Measurements from ENCODE around the gene MRPL43. TPM values are rescaled to one million over a fixed set of nuclear protein-coding genes. Genes with fewer than 3 reads are reported as not detected.

Gene MRPL43
- total RNA-seq, 2 experiments from 2014 or later, result 56.3 to 58.1 TPM

DNA sequence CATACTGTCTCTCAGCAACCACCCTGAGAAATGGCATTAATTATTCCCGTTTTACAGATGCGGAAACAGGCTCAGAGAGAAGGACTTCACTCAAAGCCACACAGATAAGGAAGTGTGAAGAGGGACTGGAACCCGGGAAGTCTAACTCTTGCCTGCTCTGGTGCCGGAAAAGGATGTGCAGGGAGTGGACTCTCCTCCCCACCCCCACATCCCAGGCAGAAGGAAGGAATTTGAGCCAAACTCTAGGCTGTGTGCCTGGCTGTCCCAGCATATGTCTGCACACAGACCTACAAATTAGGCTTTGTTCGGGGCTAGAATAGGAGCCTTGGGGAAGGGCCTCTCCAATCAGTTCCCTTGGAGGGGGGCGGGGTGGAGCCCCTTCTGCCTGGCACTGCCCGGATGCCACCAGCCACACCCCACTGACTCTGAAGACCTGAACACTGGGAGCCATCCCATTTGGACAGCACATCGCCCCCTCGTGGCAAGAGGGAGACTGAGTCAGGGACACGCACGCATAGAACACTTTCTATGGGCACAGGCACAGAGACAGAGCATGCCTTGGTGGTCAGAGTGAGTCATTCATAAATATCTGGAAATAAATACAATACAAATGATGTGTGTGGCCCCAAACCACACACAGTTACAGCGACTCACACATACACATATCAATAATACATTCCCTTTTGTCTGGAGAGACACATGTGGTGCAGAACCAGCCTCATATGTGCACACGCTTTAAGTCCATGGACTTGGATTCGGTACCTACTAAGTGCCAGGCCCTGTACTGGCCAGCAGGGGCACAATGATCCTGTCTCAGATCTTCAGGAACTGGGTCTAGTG is 25.4 kb upstream of the MRPL43 start:
- Mint-ChIP-seq H3K27ac (peak overlapping the region; percentile 64), H3K4me3 (no peak overlapping the region), H3K4me1 (peaks cover 20% of the 10 kb centered on the region), H3K36me3 (no peaks in the 10 kb centered on the region), H3K27me3 (peaks cover 40% of the 10 kb centered on the region), H3K9me3 (no peaks in the 10 kb centered on the region)
- DNase-seq, result peak; percentile 80

DNA sequence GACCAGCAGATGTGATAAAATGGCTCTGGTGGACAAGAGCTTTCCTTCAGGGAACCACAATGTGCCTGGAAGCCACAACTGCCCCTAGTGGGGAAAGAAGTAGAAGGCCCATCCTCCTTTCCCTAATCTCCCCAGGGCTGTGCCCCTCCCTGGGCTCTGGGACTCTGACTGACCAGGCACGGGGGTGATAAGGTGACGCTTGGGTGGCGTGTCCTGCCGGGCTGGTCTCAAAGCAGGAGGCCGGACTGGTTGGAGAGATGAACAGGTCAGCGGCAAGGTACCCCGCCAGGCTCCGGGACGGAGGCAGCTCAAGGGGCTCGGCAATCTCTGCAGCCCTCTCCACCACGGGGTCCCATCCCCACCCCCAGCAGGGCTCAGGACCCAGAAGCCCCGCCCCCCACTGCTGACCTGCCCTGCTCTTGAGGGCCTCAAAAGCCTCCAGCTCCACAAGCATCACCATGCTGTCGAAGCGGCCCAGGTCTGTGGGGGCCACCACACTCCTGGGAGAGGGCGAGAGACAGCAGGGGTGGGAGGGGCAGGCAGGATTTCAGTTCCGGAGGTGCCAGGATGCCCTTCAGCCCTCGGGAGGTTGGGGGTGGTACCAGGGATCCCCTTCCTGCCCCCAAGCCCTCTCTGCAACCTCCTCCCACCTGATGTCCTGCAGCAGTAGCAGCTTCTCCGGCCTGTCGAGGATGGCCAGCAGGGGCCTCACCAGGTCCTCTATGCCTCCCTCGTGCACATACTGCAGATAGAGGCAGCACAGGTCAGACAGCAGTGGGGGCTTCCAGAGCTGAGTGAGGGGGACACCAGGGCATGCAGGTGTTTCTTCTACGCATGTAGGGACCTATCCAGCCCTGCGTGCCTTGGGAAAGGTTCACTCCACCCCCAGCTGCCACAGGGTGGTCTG is 24.5 kb upstream of the MRPL43 start:
- Mint-ChIP-seq H3K36me3 (no peaks in the 10 kb centered on the region), H3K4me3 (no peak overlapping the region), H3K9me3 (no peaks in the 10 kb centered on the region), H3K27ac (no peak overlapping the region), H3K27me3 (peaks cover 31% of the 10 kb centered on the region), H3K4me1 (peaks cover 20% of the 10 kb centered on the region)
- no peak for DNase-seq

GRCh38 chr10:101010329-101010728 is 23.0 kb upstream of the MRPL43 start:
- Mint-ChIP-seq H3K4me3 (no peak overlapping the region), H3K27me3 (peaks cover 20% of the 10 kb centered on the region), H3K36me3 (no peaks in the 10 kb centered on the region), H3K4me1 (peaks cover 19% of the 10 kb centered on the region), H3K9me3 (no peaks in the 10 kb centered on the region), H3K27ac (no peak overlapping the region)
- DNase-seq, result no peak

- no peaks in the 10 kb centered on the region for H3K9me3 Mint-ChIP-seq
- H3K4me1 Mint-ChIP-seq, result peaks cover 10% of the 10 kb centered on the region
- DNase-seq, result no peak
- H3K27ac Mint-ChIP-seq, result no peak overlapping the region
- no peak overlapping the region for H3K4me3 Mint-ChIP-seq
- H3K27me3 Mint-ChIP-seq, result peaks cover 6% of the 10 kb centered on the region
- no peaks in the 10 kb centered on the region for H3K36me3 Mint-ChIP-seq
Measured at GRCh38 chr10:101008823-101009423, 21.6 kb upstream of the MRPL43 start.

- no peak for DNase-seq
- Mint-ChIP-seq H3K9me3 (no peaks in the 10 kb centered on the region), H3K4me3 (no peak overlapping the region), H3K27ac (no peak overlapping the region), H3K36me3 (no peaks in the 10 kb centered on the region), H3K27me3 (peaks cover 2% of the 10 kb centered on the region), H3K4me1 (peaks cover 5% of the 10 kb centered on the region)
Measured at GRCh38 chr10:101007915-101008822, 20.9 kb upstream of the MRPL43 start.

- H3K27me3 Mint-ChIP-seq, result no peaks in the 10 kb centered on the region
- H3K4me3 Mint-ChIP-seq, result no peak overlapping the region
- no peak for DNase-seq
- no peaks in the 10 kb centered on the region for H3K36me3 Mint-ChIP-seq
- H3K27ac Mint-ChIP-seq, result no peak overlapping the region
- H3K4me1 Mint-ChIP-seq, result no peaks in the 10 kb centered on the region
- H3K9me3 Mint-ChIP-seq, result no peaks in the 10 kb centered on the region
Measured at GRCh38 chr10:101007099-101007711, 19.9 kb upstream of the MRPL43 start.

DNA sequence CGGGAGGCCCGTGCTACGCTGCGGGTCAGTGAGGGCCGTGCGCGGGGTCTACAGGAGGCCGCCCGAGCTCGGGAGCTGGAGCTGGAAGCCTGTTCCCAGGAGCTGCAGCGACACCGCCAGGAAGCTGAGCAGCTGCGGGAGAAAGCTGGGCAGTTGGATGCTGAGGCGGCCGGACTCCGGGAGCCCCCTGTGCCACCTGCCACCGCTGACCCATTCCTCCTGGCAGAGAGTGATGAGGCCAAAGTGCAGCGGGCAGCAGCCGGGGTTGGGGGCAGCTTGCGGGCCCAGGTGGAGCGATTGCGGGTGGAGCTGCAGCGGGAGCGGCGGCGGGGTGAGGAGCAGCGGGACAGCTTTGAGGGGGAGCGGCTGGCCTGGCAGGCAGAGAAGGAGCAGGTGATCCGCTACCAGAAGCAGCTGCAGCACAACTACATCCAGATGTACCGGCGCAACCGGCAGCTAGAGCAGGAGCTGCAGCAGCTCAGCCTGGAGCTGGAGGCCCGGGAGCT is 19.3 kb upstream of the MRPL43 start:
- no peak overlapping the region for H3K27ac Mint-ChIP-seq
- no peaks in the 10 kb centered on the region for H3K9me3 Mint-ChIP-seq
- H3K4me1 Mint-ChIP-seq, result no peaks in the 10 kb centered on the region
- no peaks in the 10 kb centered on the region for H3K36me3 Mint-ChIP-seq
- no peaks in the 10 kb centered on the region for H3K27me3 Mint-ChIP-seq
- no peak for DNase-seq
- H3K4me3 Mint-ChIP-seq, result no peak overlapping the region

DNA sequence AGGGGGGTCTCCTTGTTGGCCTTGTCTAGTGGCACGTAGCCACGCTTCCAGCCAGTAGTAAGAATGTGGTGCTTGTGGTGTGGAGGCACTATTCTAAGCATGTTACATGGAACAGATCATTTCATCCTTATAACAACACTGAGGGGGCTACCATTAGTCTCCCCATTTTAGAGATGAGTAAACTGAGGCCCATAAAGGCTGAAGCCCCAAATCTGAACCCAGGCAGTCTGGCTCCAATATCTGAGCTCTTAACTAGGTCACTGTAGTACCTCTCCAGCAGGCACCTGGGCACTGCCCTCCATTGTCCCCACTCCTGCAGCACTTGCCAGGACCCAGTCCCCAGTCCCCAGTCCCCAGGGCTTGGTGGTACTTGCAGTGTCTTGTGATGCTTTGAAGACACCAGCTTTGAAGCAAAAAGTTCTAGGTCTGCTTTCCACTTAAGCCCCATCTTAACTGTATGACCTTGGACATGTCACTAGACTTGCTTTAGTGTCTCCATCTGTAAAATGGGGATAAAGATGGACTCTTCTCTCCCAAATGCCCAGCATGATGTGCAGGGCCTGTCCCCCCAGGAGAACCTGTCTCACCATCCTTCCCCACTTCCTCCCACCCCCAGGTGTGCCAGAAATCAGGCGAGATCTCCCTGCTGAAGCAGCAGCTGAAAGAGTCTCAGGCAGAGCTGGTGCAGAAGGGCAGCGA is 18.7 kb upstream of the MRPL43 start:
- no peak overlapping the region for H3K27ac Mint-ChIP-seq
- no peaks in the 10 kb centered on the region for H3K27me3 Mint-ChIP-seq
- DNase-seq, result no peak
- H3K9me3 Mint-ChIP-seq, result no peaks in the 10 kb centered on the region
- H3K36me3 Mint-ChIP-seq, result no peaks in the 10 kb centered on the region
- H3K4me1 Mint-ChIP-seq, result peaks cover 2% of the 10 kb centered on the region
- no peak overlapping the region for H3K4me3 Mint-ChIP-seq

DNA sequence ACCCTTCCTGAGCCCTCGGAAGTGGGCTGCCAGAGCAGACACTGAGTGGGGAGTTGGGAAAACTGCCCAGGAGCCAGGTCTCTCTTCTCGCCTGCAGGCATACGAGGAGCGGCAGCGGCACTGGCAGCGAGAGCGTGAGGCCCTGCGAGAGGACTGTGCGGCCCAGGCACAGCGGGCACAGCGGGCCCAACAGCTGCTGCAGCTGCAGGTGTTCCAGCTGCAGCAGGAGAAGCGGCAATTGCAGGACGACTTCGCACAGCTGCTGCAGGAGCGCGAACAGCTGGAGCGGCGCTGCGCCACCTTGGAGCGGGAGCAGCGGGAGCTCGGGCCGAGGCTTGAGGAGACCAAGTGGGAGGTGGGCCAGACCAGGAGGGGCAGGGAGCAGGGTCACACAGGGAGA is 18.1 kb upstream of the MRPL43 start:
- Mint-ChIP-seq H3K36me3 (no peaks in the 10 kb centered on the region), H3K9me3 (no peaks in the 10 kb centered on the region), H3K4me3 (no peak overlapping the region), H3K27me3 (no peaks in the 10 kb centered on the region), H3K4me1 (peaks cover 3% of the 10 kb centered on the region), H3K27ac (no peak overlapping the region)
- no peak for DNase-seq

DNA sequence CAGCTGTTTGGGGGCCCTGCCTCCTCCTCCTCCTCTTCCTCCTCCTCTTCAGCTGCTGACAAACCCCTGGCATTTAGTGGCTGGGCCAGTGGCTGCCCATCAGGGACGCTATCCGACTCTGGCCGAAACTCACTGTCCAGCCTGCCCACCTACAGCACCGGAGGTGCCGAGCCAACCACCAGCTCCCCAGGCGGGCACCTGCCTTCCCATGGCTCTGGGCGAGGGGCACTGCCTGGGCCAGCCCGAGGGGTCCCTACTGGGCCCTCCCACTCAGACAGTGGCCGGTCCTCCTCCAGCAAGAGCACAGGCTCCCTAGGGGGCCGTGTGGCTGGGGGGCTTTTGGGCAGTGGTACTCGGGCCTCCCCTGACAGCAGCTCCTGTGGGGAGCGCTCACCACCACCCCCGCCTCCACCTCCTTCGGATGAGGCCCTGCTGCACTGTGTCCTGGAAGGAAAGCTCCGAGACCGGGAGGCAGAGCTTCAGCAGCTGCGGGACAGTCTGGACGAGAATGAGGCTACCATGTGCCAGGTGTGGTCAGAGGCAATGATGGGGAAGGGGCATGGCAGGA is 16.4 kb upstream of the MRPL43 start:
- Mint-ChIP-seq H3K27ac (no peak overlapping the region), H3K36me3 (no peaks in the 10 kb centered on the region), H3K4me3 (no peak overlapping the region), H3K4me1 (peaks cover 4% of the 10 kb centered on the region), H3K27me3 (no peaks in the 10 kb centered on the region), H3K9me3 (no peaks in the 10 kb centered on the region)
- DNase-seq, result no peak

GRCh38 chr10:101002456-101002855 is 15.2 kb upstream of the MRPL43 start:
- H3K27ac Mint-ChIP-seq, result no peak overlapping the region
- no peaks in the 10 kb centered on the region for H3K36me3 Mint-ChIP-seq
- H3K4me3 Mint-ChIP-seq, result no peak overlapping the region
- no peaks in the 10 kb centered on the region for H3K27me3 Mint-ChIP-seq
- H3K4me1 Mint-ChIP-seq, result peaks cover 10% of the 10 kb centered on the region
- no peaks in the 10 kb centered on the region for H3K9me3 Mint-ChIP-seq
- DNase-seq, result no peak

DNA sequence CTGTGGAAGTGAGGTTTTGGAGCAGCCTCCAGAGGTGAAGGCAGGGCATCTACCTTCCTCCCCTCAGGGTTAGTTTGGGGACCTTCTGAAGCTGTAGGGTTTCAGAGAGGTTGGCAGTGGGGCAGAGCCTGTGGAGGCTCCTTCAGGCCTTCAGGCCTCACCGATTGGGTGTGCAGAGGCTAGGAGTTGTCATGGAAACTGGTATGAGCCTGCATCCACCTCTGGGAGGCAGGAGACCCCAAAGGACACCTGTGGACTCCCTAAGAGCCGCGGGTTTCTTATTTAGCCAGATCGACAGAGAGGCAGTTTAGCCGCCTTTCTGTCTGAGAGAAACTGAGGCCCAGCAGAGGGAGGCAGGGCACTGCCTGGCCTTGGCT is 14.3 kb upstream of the MRPL43 start:
- H3K4me3 Mint-ChIP-seq, result no peak overlapping the region
- H3K4me1 Mint-ChIP-seq, result peaks cover 10% of the 10 kb centered on the region
- no peaks in the 10 kb centered on the region for H3K27me3 Mint-ChIP-seq
- no peak overlapping the region for H3K27ac Mint-ChIP-seq
- no peak for DNase-seq
- no peaks in the 10 kb centered on the region for H3K36me3 Mint-ChIP-seq
- H3K9me3 Mint-ChIP-seq, result no peaks in the 10 kb centered on the region

DNA sequence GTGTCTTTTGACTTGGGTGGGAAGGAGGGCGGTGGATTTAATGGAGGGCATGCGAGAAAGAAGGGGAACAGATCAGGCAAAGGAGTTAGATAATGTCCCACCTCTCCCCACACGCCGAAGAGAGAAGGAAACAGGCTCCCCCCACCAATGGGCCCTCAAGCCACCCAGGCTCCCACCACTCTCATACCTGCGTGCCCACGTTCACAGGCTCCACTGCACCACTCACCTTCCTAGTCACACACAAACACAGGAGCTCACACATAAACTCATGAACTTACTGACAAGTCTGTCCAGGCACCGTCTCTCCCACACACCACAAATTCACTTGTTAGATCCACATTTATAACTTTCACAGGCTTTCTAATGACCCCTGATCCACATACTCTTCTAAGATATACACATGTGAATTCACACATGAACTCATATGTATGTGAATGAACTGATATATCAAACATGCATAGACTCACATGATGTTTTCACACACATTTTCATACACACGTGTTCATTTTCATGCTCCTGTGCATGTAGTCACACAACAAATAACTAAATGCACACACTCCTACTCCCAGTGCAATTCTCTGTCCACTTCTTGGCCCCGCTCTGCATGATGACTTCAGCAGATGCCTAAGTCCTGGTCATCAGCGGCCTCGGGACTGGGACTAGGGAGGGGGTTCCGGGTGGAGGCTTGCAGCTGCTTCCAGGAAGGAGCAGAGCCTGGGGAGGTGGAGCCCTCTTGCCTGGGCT is 13.8 kb upstream of the MRPL43 start:
- Mint-ChIP-seq H3K4me3 (peak overlapping the region; percentile 14), H3K36me3 (no peaks in the 10 kb centered on the region), H3K9me3 (no peaks in the 10 kb centered on the region), H3K27ac (no peak overlapping the region), H3K4me1 (peaks cover 16% of the 10 kb centered on the region), H3K27me3 (no peaks in the 10 kb centered on the region)
- no peak for DNase-seq

All from activated naive CD8-positive, alpha-beta T cell treated with anti-CD3 and anti-CD28 coated beads for 36 hours (primary cell).